Measurements from ENCODE around the gene TSHZ2. TPM values are rescaled to one million over a fixed set of nuclear protein-coding genes. Genes with fewer than 3 reads are reported as not detected.

Gene TSHZ2
- total and polyA plus RNA-seq, 2 donors (not counting 3 experiments of a cell fraction or from before 2014, with no cell fraction given): not detected

DNA sequence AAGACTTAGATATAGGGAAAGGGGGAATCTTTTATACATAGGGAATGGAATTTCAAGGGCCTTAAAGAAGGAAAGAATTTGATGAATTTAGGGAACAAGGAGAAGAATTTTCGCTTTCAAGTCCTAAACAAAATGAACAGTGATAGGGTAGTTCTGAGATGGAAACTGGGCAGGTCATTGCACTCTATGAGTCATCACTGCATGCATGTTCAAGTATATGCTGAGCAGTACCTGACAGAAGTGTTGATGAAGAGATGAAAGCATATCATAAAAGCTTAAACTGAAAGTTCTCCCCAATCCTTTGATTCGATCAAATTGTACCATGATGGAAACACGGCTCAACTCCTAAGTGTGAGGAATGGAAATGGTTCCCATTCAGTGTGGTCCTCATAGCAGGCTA lies 271.0 kb downstream of the TSHZ2 start:
- Histone ChIP-seq H3K9me3 (replicated peaks; ENCODE audit: control insufficient read depth, insufficient read depth, low read length) (no peaks in the 10 kb centered on the region), H3K27ac (ENCODE audit: insufficient read depth, low read depth, low read length) (no peak overlapping the region), H3K9me1 (replicated peaks; ENCODE audit: control insufficient read depth, extremely low read depth, insufficient read depth, low read length) (no peaks in the 10 kb centered on the region), H3K4me3 (replicated peaks in 1 of 3; ENCODE audit: insufficient read depth in 1 of 3, low read depth in 1 of 3, low read length in 3 of 3) (no peak overlapping the region), H3K79me2 (ENCODE audit: control insufficient read depth, insufficient read depth, low read length) (no peaks in the 10 kb centered on the region), H2AFZ (ENCODE audit: low read depth, low read length) (no peak overlapping the region), H4K20me1 (replicated peaks; ENCODE audit: control insufficient read depth, extremely low read depth, insufficient read depth, low read length) (no peaks in the 10 kb centered on the region), H3K9ac (replicated peaks; ENCODE audit: extremely low read depth, insufficient read depth, low read length) (no peak overlapping the region), H3K36me3 (ENCODE audit: control insufficient read depth in 2 of 2, extremely low read depth in 1 of 2, insufficient read depth in 2 of 2, low read length in 2 of 2) (no peaks in the 10 kb centered on the region), H3K27me3 (ENCODE audit: control insufficient read depth in 2 of 2, insufficient read depth in 2 of 2, low read length in 2 of 2) (no peaks in the 10 kb centered on the region), H3K4me1 (ENCODE audit: control insufficient read depth, extremely low read depth, insufficient read depth, low read length) (no peaks in the 10 kb centered on the region), H3K4me2 (ENCODE audit: insufficient read depth, low read length) (no peak overlapping the region)
- FAIRE-seq (no peak), DNase-seq (ENCODE audit: low read depth, low spot score) (no peak)
- POLR2A ChIA-PET: no interaction called here
- no TSS peak for BruUV-seq (replicated peaks)
- TF ChIP-seq FOS (IDR thresholded peaks at IDR 0.05; ENCODE audit: borderline replicate concordance, insufficient read depth, low read length) (no peak), EZH2 (IDR thresholded peaks at IDR 0.05; ENCODE audit: borderline replicate concordance, low read depth, low read length, severe bottlenecking) (no peak), GATA2 (IDR thresholded peaks at IDR 0.05; ENCODE audit: insufficient read depth, insufficient read length, low read depth, low read length) (no peak), MYC (IDR thresholded peaks at IDR 0.05; ENCODE audit: low read depth, low read length) (no peak), POLR2A (IDR thresholded peaks at IDR 0.05; ENCODE audit: low read depth, low read length) (no peak), JUN (IDR thresholded peaks at IDR 0.05; ENCODE audit: borderline replicate concordance, insufficient read depth, insufficient read length, low read depth) (no peak), POLR2AphosphoS5 (IDR thresholded peaks at IDR 0.05; ENCODE audit: insufficient read depth, low read depth, low read length) (no peak)
- TF ChIP-seq, protein P1, sequence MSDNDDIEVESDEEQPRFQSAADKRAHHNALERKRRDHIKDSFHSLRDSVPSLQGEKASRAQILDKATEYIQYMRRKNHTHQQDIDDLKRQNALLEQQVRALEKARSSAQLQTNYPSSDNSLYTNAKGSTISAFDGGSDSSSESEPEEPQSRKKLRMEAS (IDR thresholded peaks at IDR 0.05; ENCODE audit: insufficient read depth, insufficient read length): no peak
- TF ChIP-seq, protein P2, sequence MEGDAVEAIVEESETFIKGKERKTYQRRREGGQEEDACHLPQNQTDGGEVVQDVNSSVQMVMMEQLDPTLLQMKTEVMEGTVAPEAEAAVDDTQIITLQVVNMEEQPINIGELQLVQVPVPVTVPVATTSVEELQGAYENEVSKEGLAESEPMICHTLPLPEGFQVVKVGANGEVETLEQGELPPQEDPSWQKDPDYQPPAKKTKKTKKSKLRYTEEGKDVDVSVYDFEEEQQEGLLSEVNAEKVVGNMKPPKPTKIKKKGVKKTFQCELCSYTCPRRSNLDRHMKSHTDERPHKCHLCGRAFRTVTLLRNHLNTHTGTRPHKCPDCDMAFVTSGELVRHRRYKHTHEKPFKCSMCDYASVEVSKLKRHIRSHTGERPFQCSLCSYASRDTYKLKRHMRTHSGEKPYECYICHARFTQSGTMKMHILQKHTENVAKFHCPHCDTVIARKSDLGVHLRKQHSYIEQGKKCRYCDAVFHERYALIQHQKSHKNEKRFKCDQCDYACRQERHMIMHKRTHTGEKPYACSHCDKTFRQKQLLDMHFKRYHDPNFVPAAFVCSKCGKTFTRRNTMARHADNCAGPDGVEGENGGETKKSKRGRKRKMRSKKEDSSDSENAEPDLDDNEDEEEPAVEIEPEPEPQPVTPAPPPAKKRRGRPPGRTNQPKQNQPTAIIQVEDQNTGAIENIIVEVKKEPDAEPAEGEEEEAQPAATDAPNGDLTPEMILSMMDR (IDR thresholded peaks at IDR 0.05; ENCODE audit: extremely low read depth in 1 of 2, insufficient read depth in 1 of 2, low read depth in 1 of 2, low read length in 2 of 2): no peak
- CTCF ChIA-PET: no interaction called here
- dilution Hi-C loops (cut with MboI; ENCODE audit: extremely low pct_ligation_motif_present, low sequenced_read_pairs): no loop called here
- intact Hi-C loops (cut with micrococcal nuclease): loop anchor here (10.0 kb wide), 1 partner anchor 302 kb away; no protein-coding TSS in a partner anchor
